Choroid plexus epithelial cell (primary cell): ENCODE measurements around the gene RHOT2.

Experiments used
- DNase-seq: peaks from one replicate; pipeline ENCODE4 v3.0.0-alpha.2; 2010; ENCODE audit warnings: low read depth
- H3K4me3 ChIP-seq: 2 replicates; pipeline ENCODE4 v1.5.1; 2011; ENCODE audit warnings: low read depth, mild to moderate bottlenecking, control low read depth, low read length, moderate library complexity
- TF ChIP-seq, protein P1 (sequence below): conservative IDR thresholded peaks from 2 replicates; pipeline ENCODE4 v1.5.1; 2011; ENCODE audit warnings: low read depth, mild to moderate bottlenecking, control low read depth, inconsistent platforms, low read length, moderate library complexity

The RHOT2 gene

DNA sequence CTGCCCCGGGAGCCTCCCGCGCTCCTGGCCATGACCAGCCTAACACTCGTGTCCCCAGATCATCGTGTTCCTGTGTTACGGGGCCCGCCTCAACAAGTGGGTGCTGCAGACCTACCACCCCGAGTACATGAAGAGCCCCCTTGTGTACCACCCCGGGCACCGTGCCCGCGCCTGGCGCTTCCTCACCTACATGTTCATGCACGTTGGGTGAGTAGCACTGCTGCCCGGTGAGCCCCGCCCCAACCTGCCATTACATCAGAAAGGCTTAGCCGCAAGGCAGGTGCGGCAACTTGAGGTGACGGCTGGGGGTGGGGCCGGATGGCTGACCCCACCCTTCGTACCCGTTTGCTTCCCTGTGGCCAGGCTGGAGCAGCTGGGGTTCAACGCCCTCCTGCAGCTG, 9.0 kb downstream of the RHOT2 start:
- TF ChIP-seq, protein P1, sequence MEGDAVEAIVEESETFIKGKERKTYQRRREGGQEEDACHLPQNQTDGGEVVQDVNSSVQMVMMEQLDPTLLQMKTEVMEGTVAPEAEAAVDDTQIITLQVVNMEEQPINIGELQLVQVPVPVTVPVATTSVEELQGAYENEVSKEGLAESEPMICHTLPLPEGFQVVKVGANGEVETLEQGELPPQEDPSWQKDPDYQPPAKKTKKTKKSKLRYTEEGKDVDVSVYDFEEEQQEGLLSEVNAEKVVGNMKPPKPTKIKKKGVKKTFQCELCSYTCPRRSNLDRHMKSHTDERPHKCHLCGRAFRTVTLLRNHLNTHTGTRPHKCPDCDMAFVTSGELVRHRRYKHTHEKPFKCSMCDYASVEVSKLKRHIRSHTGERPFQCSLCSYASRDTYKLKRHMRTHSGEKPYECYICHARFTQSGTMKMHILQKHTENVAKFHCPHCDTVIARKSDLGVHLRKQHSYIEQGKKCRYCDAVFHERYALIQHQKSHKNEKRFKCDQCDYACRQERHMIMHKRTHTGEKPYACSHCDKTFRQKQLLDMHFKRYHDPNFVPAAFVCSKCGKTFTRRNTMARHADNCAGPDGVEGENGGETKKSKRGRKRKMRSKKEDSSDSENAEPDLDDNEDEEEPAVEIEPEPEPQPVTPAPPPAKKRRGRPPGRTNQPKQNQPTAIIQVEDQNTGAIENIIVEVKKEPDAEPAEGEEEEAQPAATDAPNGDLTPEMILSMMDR = no peak
- no peak overlapping the region for H3K4me3 ChIP-seq
- no peak for DNase-seq

DNA sequence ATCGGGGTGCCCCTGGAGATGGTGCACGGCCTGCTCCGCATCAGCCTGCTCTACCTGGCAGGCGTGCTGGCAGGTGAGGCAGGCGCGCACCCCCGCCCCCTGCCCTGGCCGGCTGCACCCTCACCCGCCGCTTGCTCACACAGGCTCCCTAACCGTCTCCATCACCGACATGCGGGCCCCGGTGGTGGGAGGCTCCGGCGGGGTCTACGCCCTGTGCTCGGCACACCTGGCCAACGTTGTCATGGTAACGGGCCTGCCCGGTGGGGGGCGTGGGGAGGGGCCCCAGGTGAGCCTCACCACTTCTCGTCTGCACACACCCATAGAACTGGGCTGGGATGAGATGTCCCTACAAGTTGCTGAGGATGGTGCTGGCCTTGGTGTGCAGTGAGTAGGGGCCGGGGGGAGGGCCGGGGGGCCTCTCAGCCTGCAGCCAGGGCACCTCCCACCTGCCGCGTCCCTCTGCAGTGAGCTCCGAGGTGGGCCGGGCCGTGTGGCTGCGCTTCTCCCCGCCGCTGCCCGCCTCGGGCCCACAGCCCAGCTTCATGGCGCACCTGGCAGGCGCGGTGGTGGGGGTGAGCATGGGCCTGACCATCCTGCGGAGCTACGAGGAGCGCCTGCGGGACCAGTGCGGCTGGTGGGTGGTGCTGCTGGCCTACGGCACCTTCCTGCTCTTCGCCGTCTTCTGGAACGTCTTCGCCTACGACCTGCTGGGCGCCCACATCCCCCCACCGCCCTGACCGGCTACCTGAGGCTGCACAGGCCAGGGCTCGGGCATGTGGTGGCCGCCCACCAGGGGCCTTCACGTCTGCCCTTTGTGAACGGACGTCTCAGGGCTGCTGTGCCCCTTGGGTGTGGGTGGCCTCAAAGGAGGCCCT, 9.6 kb downstream of the RHOT2 start:
- H3K4me3 ChIP-seq = no peak overlapping the region
- TF ChIP-seq, protein P1 = no peak
- DNase-seq = no peak

DNA sequence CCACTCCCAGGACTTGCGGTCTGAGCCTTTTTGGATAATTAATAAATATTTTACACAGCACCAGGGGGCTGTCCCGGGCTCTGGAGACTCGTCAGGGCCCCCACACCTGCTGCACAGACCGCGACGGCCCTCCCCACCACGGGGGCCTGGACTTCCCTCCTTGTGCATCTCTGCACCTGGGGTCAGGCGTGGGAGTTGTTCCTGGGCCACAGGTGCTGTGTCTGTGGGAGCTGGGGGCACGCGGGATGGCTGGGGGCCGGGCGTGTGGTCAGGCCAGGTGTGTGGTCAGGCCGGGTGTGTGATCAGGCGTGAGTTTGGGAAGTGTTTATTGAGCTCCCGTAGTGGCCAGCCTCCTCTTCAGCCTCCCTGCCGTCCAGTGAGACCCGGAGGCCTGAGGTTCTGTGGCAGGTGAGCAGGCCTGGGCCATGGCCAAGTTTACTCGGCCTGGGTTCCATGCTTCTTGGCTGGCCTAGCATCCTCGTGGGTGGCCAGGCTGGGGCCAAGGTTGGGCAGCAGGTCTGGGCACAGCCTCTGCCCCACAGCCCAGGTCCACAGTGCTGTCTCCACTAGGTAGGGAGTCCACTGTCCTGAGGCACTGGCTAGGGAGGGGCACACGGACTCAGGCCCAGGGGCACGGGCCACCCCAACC, 10.4 kb downstream of the RHOT2 start:
- TF ChIP-seq, protein P1 = no peak
- no peak overlapping the region for H3K4me3 ChIP-seq
- no peak for DNase-seq

DNA sequence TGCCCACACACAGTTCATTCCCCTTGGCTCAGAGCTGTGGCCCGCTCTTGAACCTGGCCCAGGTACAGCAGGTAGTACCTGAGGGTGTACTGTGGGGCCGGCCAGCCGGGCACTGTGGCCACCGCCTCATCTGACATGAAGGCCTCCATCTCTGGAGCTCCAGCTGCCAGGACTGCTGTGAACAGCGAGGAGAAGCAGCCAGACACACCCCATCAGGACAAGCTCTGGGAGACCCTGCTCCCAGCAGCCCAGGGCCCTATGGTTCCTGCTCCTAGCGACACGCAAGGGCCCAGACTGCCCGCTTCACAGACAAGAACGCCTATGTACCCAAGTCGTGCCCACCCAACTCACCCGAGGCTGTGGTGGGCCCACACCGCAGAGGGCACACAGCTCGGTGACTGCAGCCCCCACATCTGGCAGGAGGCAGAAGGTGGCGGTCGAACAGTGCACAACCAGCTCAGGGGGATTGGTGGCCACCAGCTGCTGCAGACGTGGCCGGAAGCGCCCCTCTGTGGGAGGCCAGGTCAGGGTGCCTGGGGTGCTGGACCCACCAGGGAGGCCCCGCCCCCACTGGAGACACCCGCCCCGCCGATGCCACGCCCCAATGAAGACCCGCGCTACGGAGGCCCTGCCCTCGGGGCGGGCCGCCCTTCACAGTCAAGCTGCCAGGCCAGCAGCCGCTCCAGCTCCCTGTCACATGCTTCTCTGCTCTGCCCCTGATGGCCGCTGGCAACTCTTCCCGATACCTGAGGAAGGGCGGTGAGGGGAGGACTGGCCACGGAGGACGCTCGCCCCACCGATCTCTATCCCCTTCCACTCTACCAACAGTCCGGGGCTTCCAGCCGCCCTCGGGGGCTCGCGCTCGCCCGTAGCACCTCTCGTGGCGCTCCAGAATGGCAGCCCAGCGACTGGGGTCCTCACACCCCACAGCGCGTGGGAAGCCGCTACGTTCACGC, 11.2 kb downstream of the RHOT2 start:
- H3K4me3 ChIP-seq = peak overlapping the region; percentile 62
- TF ChIP-seq, protein P1 = no peak
- peak; percentile 56 for DNase-seq

DNA sequence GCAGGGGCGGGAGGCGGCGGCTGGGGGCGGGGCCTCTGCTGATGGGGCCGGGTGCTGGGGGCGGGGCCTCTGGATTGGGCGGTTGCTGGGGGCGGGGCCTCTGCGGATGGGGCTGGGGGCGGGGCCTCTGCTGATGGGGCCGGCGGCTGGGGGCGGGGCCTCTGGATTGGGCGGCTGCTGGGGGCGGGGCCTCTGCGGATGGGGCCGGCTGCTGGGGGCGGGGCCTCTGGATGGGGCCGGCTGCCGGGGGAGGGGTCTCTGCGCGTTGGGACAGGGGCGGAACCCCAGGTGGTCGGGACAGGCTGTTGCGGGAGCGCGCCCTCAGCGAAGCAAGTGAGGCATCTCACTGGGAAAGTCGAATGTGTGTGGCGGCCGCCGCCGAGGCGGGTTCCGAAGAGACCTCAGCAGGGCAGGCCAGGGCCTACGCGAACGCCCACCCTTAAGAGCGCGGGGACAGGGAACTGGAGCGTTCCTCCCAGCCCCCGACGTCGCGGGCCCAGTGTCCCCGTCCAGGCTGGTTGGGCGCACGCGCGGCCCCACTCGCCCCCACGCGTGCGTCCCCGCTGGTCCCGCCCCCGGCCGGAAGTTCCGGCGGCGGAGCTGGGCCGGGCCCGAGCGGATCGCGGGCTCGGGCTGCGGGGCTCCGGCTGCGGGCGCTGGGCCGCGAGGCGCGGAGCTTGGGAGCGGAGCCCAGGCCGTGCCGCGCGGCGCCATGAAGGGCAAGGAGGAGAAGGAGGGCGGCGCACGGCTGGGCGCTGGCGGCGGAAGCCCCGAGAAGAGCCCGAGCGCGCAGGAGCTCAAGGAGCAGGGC, 12.1 kb downstream of the RHOT2 start, which contains the start of gene STUB1:
Gene STUB1, plus strand, starts transcription at position 597 of the 811 bp plus-strand sequence. Its CDS starts 116 bp downstream, at position 713.
- H3K4me3 ChIP-seq = peak within 1 kb of the TSS; percentile 82
- peak; percentile 87 for DNase-seq
- TF ChIP-seq, protein P1 = no peak

DNA sequence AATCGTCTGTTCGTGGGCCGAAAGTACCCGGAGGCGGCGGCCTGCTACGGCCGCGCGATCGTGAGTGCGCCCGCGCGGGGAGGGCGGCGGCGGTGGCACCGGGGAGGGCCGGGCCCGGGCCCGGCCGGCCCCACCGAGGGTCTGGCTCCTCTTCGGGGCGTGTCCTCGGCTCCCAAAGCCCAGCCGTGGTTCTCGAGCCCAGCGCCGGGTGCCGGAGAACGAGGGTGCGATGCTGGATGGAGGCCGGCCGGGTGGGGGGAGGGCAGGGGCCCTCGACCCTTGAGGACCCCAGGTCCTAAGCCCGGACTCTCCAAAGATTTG, 12.7 kb downstream of the RHOT2 start:
- TF ChIP-seq, protein P1 = no peak
- DNase-seq = no peak
- peak overlapping the region; percentile 82 for H3K4me3 ChIP-seq
